MM.1S (cell line): Measurements from ENCODE around the gene PHOX2A.

Experiments used
- CTCF ChIP-seq: fragments of 300-600 bp; sonication (generic); IDR thresholded peaks from 2 replicates; pipeline ENCODE4 v1.5.1; 2016; ENCODE audit warnings: antibody characterized with exemption, low read length, mixed read lengths
- EZH2 ChIP-seq: fragments of 300-600 bp; sonication (generic); optimal IDR thresholded peaks from 2 replicates; pipeline ENCODE3; 2017; ENCODE audit warnings: low read depth, mild to moderate bottlenecking, antibody characterized with exemption, low read length, mixed read lengths

- TF ChIP-seq CTCF (no peak), EZH2 (no peak)
Observed at GRCh38 chr11:72191961-72192381, 52.0 kb downstream of the PHOX2A start, which contains the start of gene FOLR1.
